GM23338 (cell line): ENCODE results near the gene CENPH. TPM values are rescaled to one million over a fixed set of nuclear protein-coding genes. Genes with fewer than 3 reads are reported as not detected.

Experiments used
- ATAC-seq: fragments of 200-7000 bp; cut with Tn5 transposase; 3 replicates; pipeline ENCODE4 v1.9.1; 2020
- DNase-seq: peaks from one replicate; pipeline ENCODE4 v3.0.0-alpha.2; 2015; ENCODE audit warnings: low spot score
- H2AFZ ChIP-seq: fragments of 200-600 bp; sonication (generic); 2 replicates; pipeline ENCODE4 v1.8.0; 2016; ENCODE audit warnings: antibody characterized with exemption, mild to moderate bottlenecking, moderate library complexity
- H3F3A ChIP-seq: fragments of 200-600 bp; sonication (generic); replicated peaks from 2 replicates; pipeline ENCODE4 v1.8.0; 2017; ENCODE audit warnings: antibody characterized with exemption, mixed run types, low read depth
- H3K27ac ChIP-seq: fragments of 200-600 bp; sonication (generic); 2 replicates; pipeline ENCODE4 v1.6.1; 2016; ENCODE audit warnings: low read depth
- H3K27me3 ChIP-seq: fragments of 200-600 bp; sonication (generic); 2 replicates; pipeline ENCODE4 v1.8.0; 2016; ENCODE audit warnings: mild to moderate bottlenecking, mixed run types, moderate library complexity; ENCODE audit not compliant: insufficient read depth
- H3K36me3 ChIP-seq: fragments of 200-600 bp; sonication (generic); 2 replicates; pipeline ENCODE4 v1.8.0; 2016; ENCODE audit warnings: mild to moderate bottlenecking; ENCODE audit not compliant: insufficient read depth
- H3K4me1 ChIP-seq: fragments of 200-600 bp; sonication (generic); 2 replicates; pipeline ENCODE4 v1.8.0; 2016; ENCODE audit warnings: mild to moderate bottlenecking, moderate library complexity; ENCODE audit not compliant: insufficient read depth
- H3K4me2 ChIP-seq: fragments of 200-600 bp; sonication (generic); 2 replicates; pipeline ENCODE4 v1.7.1; 2017; ENCODE audit warnings: mixed run types
- H3K4me3 ChIP-seq: fragments of 200-600 bp; sonication (generic); 2 replicates; pipeline ENCODE4 v1.6.1; 2016; ENCODE audit warnings: mixed run types
- H3K79me2 ChIP-seq: fragments of 200-600 bp; sonication (generic); replicated peaks from 2 replicates; pipeline ENCODE4 v1.8.0; 2017; ENCODE audit warnings: mild to moderate bottlenecking; ENCODE audit not compliant: insufficient read depth
- H3K9me2 ChIP-seq: fragments of 200-600 bp; sonication (generic); 2 replicates; pipeline ENCODE4 v1.8.0; 2017; ENCODE audit not compliant: insufficient read depth
- H4K20me1 ChIP-seq: fragments of 200-600 bp; sonication (generic); replicated peaks from 2 replicates; pipeline ENCODE4 v1.8.0; 2017; ENCODE audit warnings: mild to moderate bottlenecking; ENCODE audit not compliant: insufficient read depth
- H3K27ac Mint-ChIP-seq: 2 replicates; pipeline ENCODE4 v1.8.0; 2020; ENCODE audit warnings: inconsistent platforms, mild to moderate bottlenecking, moderate library complexity, mixed read lengths
- H3K27me3 Mint-ChIP-seq: 3 replicates; pipeline ENCODE4 v1.8.0; 2022; ENCODE audit warnings: low read depth, mild to moderate bottlenecking, moderate library complexity, mixed read lengths, inconsistent platforms; ENCODE audit not compliant: insufficient read depth, poor library complexity
- H3K36me3 Mint-ChIP-seq: 3 replicates; pipeline ENCODE4 v1.8.0; 2021; ENCODE audit warnings: low read depth, mild to moderate bottlenecking, inconsistent platforms, moderate library complexity, mixed read lengths
- H3K4me1 Mint-ChIP-seq: 3 replicates; pipeline ENCODE4 v1.8.0; 2020; ENCODE audit warnings: mild to moderate bottlenecking, inconsistent platforms, mixed read lengths
- H3K4me3 Mint-ChIP-seq: 3 replicates; pipeline ENCODE4 v1.8.0; 2021; ENCODE audit warnings: moderate library complexity, mild to moderate bottlenecking, inconsistent platforms, mixed read lengths
- H3K9me3 Mint-ChIP-seq: 3 replicates; pipeline ENCODE4 v1.8.0; 2020; ENCODE audit warnings: moderate library complexity, mild to moderate bottlenecking, inconsistent platforms, mixed read lengths
- CREB1 ChIP-seq: fragments of 250-450 bp; sonication (Bioruptor Pico); IDR thresholded peaks from 2 replicates; pipeline ENCODE4 v1.5.0; 2020; ENCODE audit warnings: low read depth, mild to moderate bottlenecking, moderate library complexity
- ETS1 ChIP-seq: IDR thresholded peaks from 2 replicates; pipeline ENCODE4 v1.6.1; 2016; ENCODE audit warnings: antibody characterized with exemption
- EZH2 ChIP-seq: fragments of 200-600 bp; sonication (generic); IDR thresholded peaks from one replicate; pipeline ENCODE4 v1.8.0; 2017; ENCODE audit warnings: antibody characterized with exemption, mild to moderate bottlenecking, low read depth; ENCODE audit not compliant: unreplicated experiment
- EZH2phosphoT487 ChIP-seq: fragments of 200-600 bp; sonication (generic); IDR thresholded peaks from one replicate; pipeline ENCODE4 v1.8.1; 2018; ENCODE audit warnings: antibody characterized with exemption; ENCODE audit not compliant: unreplicated experiment
- JUNB ChIP-seq: IDR thresholded peaks from one replicate; pipeline ENCODE4 v1.6.1; 2016; ENCODE audit warnings: antibody characterized with exemption; ENCODE audit not compliant: unreplicated experiment
- NANOG ChIP-seq: IDR thresholded peaks from 2 replicates; pipeline ENCODE4 v1.6.1; 2016; ENCODE audit warnings: antibody characterized with exemption, borderline replicate concordance
- POLR2AphosphoS5 ChIP-seq: IDR thresholded peaks from 2 replicates; pipeline ENCODE4 v1.6.1; 2016; ENCODE audit warnings: antibody characterized with exemption, low read depth
- REST ChIP-seq: IDR thresholded peaks from one replicate; pipeline ENCODE4 v1.6.1; 2018; ENCODE audit warnings: antibody characterized with exemption; ENCODE audit not compliant: unreplicated experiment
- STAT1 ChIP-seq: IDR thresholded peaks from one replicate; pipeline ENCODE4 v1.6.1; 2016; ENCODE audit warnings: antibody characterized with exemption; ENCODE audit not compliant: unreplicated experiment
- ZNF114 ChIP-seq: fragments of 250-450 bp; sonication (Bioruptor Pico); IDR thresholded peaks from 2 replicates; pipeline ENCODE4 v1.5.0; 2020; ENCODE audit warnings: mild to moderate bottlenecking, moderate library complexity
- ZNF331 ChIP-seq: fragments of 250-450 bp; sonication (Bioruptor Pico); IDR thresholded peaks from 2 replicates; pipeline ENCODE4 v1.5.0; 2020; ENCODE audit warnings: low read depth, mild to moderate bottlenecking, moderate library complexity
- ZNF462 ChIP-seq: fragments of 250-450 bp; sonication (Bioruptor Pico); IDR thresholded peaks from 2 replicates; pipeline ENCODE4 v1.5.0; 2020; ENCODE audit warnings: mild to moderate bottlenecking, moderate library complexity
- polyA plus RNA-seq: library from polyadenylated mRNA; unstranded; fragments of >200 nt; fragmentation: Nextera tagmentation; extraction: Ambion mirVana; gene quantifications from 2 replicates; pipeline ENCODE4 v1.2.1, GENCODE V29; 2016
- total RNA-seq: library from RNA; depleted of rRNA; stranded (reverse); fragments of >200 nt; shearing (Covaris generic); gene quantifications from 2 replicates; pipeline ENCODE4 v1.2.3, GENCODE V29; 2014

CENPH gene
- total and polyA plus RNA-seq, 2 experiments from 2014 or later: 99.4 to 107 TPM

- peaks cover 25% of the 10 kb centered on the region; the same call in 1 of the 2 replicates for H3K36me3 ChIP-seq
- peaks cover 10% of the 10 kb centered on the region for H3K4me1 ChIP-seq
- no peak overlapping the region for H3K4me3 Mint-ChIP-seq
- no peaks in the 10 kb centered on the region for H3K9me2 ChIP-seq
- no peak overlapping the region for H3K27ac ChIP-seq
- no peaks in the 10 kb centered on the region for H3F3A ChIP-seq
- H4K20me1 ChIP-seq: no peaks in the 10 kb centered on the region; the same call in none of the 2 replicates
- H3K4me2 ChIP-seq: no peak overlapping the region
- peaks cover 14% of the 10 kb centered on the region for H3K79me2 ChIP-seq
- TF ChIP-seq ZNF114 (no peak), JUNB (no peak)
- peaks cover 8% of the 10 kb centered on the region; the same call in 2 of the 3 replicates for H3K4me1 Mint-ChIP-seq
- no peak for ATAC-seq
- peaks cover 13% of the 10 kb centered on the region; the same call in 2 of the 3 replicates for H3K36me3 Mint-ChIP-seq
- H3K27me3 ChIP-seq: no peaks in the 10 kb centered on the region
- H2AFZ ChIP-seq: no peak overlapping the region
- peaks cover 5% of the 10 kb centered on the region for H3K27me3 Mint-ChIP-seq
- no peak overlapping the region for H3K27ac Mint-ChIP-seq
- no peak for DNase-seq
- no peak overlapping the region for H3K4me3 ChIP-seq
- H3K9me3 Mint-ChIP-seq: no peaks in the 10 kb centered on the region
Observed at GRCh38 chr5:69231281-69231680, 41.9 kb downstream of the CENPH start.

GRCh38 chr5:69231851-69232250 lies 42.5 kb downstream of the CENPH start:
- H4K20me1 ChIP-seq: peaks cover 2% of the 10 kb centered on the region
- Mint-ChIP-seq H3K4me3 (no peak overlapping the region), H3K36me3 (peaks cover 14% of the 10 kb centered on the region), H3K27ac (no peak overlapping the region), H3K9me3 (no peaks in the 10 kb centered on the region), H3K4me1 (peaks cover 11% of the 10 kb centered on the region), H3K27me3 (peaks cover 5% of the 10 kb centered on the region)
- H3K9me2 ChIP-seq: no peaks in the 10 kb centered on the region
- H3F3A ChIP-seq: no peaks in the 10 kb centered on the region
- H3K27ac ChIP-seq: no peak overlapping the region
- H2AFZ ChIP-seq: no peak overlapping the region
- H3K27me3 ChIP-seq: no peaks in the 10 kb centered on the region
- peaks cover 10% of the 10 kb centered on the region for H3K4me1 ChIP-seq
- no peak overlapping the region for H3K4me2 ChIP-seq
- no peak overlapping the region for H3K4me3 ChIP-seq
- peaks cover 25% of the 10 kb centered on the region; the same call in 1 of the 2 replicates for H3K36me3 ChIP-seq
- DNase-seq (no peak), ATAC-seq (no peak)
- peaks cover 19% of the 10 kb centered on the region for H3K79me2 ChIP-seq
- no peak for TF ChIP-seq CREB1
- TF ChIP-seq EZH2phosphoT487: no peak
- no peak for TF ChIP-seq ZNF331 (CRISPR knock-in tag)
- TF ChIP-seq STAT1: no peak
- TF ChIP-seq JUNB: no peak
- no peak for TF ChIP-seq ETS1
- no peak for TF ChIP-seq ZNF462 (CRISPR knock-in tag)
- TF ChIP-seq REST: no peak
- no peak for TF ChIP-seq EZH2
- TF ChIP-seq POLR2AphosphoS5: no peak
- no peak for TF ChIP-seq NANOG
